ENCODE measurements around the gene AFAP1. TPM values are rescaled to one million over a fixed set of nuclear protein-coding genes. Genes with fewer than 3 reads are reported as not detected.

AFAP1 gene
- total RNA-seq, 1 donor from 2014 or later = 6.7 TPM

GRCh38 chr4:7955393-7955792 lies 15.7 kb upstream of the AFAP1 start:
- H3K9me3 ChIP-seq (ENCODE audit: low read depth) = no peaks in the 10 kb centered on the region
- H3K27ac ChIP-seq = no peak overlapping the region
- H3K27me3 ChIP-seq = no peaks in the 10 kb centered on the region
- no peak overlapping the region for H3K9ac ChIP-seq
- no peak overlapping the region for H3K4me3 ChIP-seq
- H3K4me1 ChIP-seq = no peaks in the 10 kb centered on the region
- Mint-ChIP-seq H3K36me3 (no peaks in the 10 kb centered on the region), H3K4me1 (peaks cover 5% of the 10 kb centered on the region), H3K27me3 (ENCODE audit: insufficient read depth, low read depth) (peaks cover 2% of the 10 kb centered on the region), H3K9me3 (peaks cover 12% of the 10 kb centered on the region), H3K4me3 (no peak overlapping the region), H3K27ac (no peak overlapping the region)
- no peak for DNase-seq (ENCODE audit: low spot score)
- H2AFZ ChIP-seq (replicated peaks) = no peak overlapping the region
- H3K79me2 ChIP-seq (ENCODE audit: low read depth) = no peaks in the 10 kb centered on the region
- no peaks in the 10 kb centered on the region for H4K20me1 ChIP-seq (ENCODE audit: low read depth)
- H3K36me3 ChIP-seq = no peaks in the 10 kb centered on the region
- TF ChIP-seq, protein P1, sequence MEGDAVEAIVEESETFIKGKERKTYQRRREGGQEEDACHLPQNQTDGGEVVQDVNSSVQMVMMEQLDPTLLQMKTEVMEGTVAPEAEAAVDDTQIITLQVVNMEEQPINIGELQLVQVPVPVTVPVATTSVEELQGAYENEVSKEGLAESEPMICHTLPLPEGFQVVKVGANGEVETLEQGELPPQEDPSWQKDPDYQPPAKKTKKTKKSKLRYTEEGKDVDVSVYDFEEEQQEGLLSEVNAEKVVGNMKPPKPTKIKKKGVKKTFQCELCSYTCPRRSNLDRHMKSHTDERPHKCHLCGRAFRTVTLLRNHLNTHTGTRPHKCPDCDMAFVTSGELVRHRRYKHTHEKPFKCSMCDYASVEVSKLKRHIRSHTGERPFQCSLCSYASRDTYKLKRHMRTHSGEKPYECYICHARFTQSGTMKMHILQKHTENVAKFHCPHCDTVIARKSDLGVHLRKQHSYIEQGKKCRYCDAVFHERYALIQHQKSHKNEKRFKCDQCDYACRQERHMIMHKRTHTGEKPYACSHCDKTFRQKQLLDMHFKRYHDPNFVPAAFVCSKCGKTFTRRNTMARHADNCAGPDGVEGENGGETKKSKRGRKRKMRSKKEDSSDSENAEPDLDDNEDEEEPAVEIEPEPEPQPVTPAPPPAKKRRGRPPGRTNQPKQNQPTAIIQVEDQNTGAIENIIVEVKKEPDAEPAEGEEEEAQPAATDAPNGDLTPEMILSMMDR (IDR thresholded peaks at IDR 0.05) = no peak
- TF ChIP-seq EZH2phosphoT487 (IDR thresholded peaks at IDR 0.05) (no peak), EZH2 (IDR thresholded peaks at IDR 0.05) (no peak)
- no peak overlapping the region for H3K4me2 ChIP-seq
- H3F3A ChIP-seq (ENCODE audit: low read depth) = no peaks in the 10 kb centered on the region

GRCh38 chr4:7952615-7953014 lies 13.0 kb upstream of the AFAP1 start:
- Mint-ChIP-seq H3K36me3 (no peaks in the 10 kb centered on the region), H3K27ac (no peak overlapping the region), H3K9me3 (peaks cover 12% of the 10 kb centered on the region), H3K4me3 (no peak overlapping the region), H3K4me1 (peaks cover 5% of the 10 kb centered on the region), H3K27me3 (ENCODE audit: insufficient read depth, low read depth) (peaks cover 5% of the 10 kb centered on the region)
- H3K9me3 ChIP-seq (ENCODE audit: low read depth) = no peaks in the 10 kb centered on the region
- no peak overlapping the region for H2AFZ ChIP-seq (replicated peaks)
- DNase-seq (ENCODE audit: low spot score) = no peak
- TF ChIP-seq EZH2 (IDR thresholded peaks at IDR 0.05) = no peak
- TF ChIP-seq, protein P1 (IDR thresholded peaks at IDR 0.05) = no peak
- TF ChIP-seq EZH2phosphoT487 (IDR thresholded peaks at IDR 0.05) = no peak
- H3K36me3 ChIP-seq = no peaks in the 10 kb centered on the region
- no peak overlapping the region for H3K9ac ChIP-seq
- no peak overlapping the region for H3K4me2 ChIP-seq
- H3F3A ChIP-seq (ENCODE audit: low read depth) = no peaks in the 10 kb centered on the region
- H3K4me3 ChIP-seq = no peak overlapping the region
- H3K79me2 ChIP-seq (ENCODE audit: low read depth) = no peaks in the 10 kb centered on the region
- H3K27ac ChIP-seq = no peak overlapping the region
- H3K27me3 ChIP-seq = no peaks in the 10 kb centered on the region
- H3K4me1 ChIP-seq = no peaks in the 10 kb centered on the region
- H4K20me1 ChIP-seq (ENCODE audit: low read depth) = no peaks in the 10 kb centered on the region

DNA sequence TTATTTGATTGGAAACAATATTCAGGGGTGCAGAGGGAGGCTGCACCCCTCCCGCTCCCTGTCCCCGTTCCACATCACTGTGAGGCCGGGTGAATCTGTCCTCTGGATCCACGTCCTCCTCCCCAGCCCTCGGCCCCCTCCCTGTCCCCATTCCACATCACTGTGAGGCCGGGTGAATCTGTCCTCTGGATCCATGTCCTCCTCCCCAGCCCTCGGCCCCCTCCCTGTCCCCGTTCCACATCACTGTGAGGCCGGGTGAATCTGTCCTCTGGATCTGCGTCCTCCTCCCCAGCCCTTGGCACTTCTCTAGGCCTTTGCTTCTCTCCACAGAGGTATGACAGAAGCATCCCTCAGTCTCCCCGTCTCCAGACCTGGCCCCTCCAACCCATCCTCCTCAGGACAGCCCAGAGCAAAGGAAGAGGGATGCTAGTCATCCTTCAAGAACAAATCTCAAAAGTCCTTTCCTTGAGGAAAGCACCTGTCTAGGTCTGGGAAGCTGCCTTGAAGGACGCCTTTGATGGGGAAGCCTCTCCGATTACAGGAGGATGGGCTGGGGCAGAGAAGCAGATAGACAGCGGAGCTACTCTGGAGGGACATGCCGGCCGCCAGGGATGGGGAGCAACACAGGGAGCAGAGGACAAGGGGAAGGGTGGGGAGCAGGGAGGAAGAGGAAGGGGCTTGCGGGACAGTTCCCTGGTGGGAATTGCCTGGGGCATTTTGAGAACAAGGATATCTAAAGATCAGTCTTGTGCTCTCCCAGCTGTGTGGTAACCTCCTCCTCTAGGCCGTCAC lies 10.8 kb upstream of the AFAP1 start:
- Histone ChIP-seq H4K20me1 (ENCODE audit: low read depth) (no peaks in the 10 kb centered on the region), H3K36me3 (no peaks in the 10 kb centered on the region), H3K9ac (no peak overlapping the region), H3K79me2 (ENCODE audit: low read depth) (no peaks in the 10 kb centered on the region), H3K27me3 (no peaks in the 10 kb centered on the region), H3K4me3 (no peak overlapping the region), H3K4me1 (no peaks in the 10 kb centered on the region), H3K4me2 (no peak overlapping the region), H3K9me3 (ENCODE audit: low read depth) (no peaks in the 10 kb centered on the region), H3K27ac (no peak overlapping the region), H3F3A (ENCODE audit: low read depth) (no peaks in the 10 kb centered on the region), H2AFZ (replicated peaks) (no peak overlapping the region)
- Mint-ChIP-seq H3K27ac (peak overlapping the region; percentile 21), H3K27me3 (ENCODE audit: insufficient read depth, low read depth) (peaks cover 5% of the 10 kb centered on the region), H3K36me3 (no peaks in the 10 kb centered on the region), H3K4me1 (peaks cover 8% of the 10 kb centered on the region), H3K4me3 (peak overlapping the region; percentile 30), H3K9me3 (peaks cover 12% of the 10 kb centered on the region)
- TF ChIP-seq EZH2 (IDR thresholded peaks at IDR 0.05) (no peak), EZH2phosphoT487 (IDR thresholded peaks at IDR 0.05) (no peak)
- TF ChIP-seq, protein P1 (IDR thresholded peaks at IDR 0.05) = no peak
- DNase-seq (ENCODE audit: low spot score) = no peak

Data from neural progenitor cell (in vitro differentiated cells).